DLD1 (cell line): ENCODE measurements around the gene PEPD.

Experiments
- in situ Hi-C: cut with HindIII; loops from 2 replicates; pipeline ENCODE4 v1.10.0; 2017; ENCODE audit warnings: low sequenced_read_pairs

Gene PEPD

DNA sequence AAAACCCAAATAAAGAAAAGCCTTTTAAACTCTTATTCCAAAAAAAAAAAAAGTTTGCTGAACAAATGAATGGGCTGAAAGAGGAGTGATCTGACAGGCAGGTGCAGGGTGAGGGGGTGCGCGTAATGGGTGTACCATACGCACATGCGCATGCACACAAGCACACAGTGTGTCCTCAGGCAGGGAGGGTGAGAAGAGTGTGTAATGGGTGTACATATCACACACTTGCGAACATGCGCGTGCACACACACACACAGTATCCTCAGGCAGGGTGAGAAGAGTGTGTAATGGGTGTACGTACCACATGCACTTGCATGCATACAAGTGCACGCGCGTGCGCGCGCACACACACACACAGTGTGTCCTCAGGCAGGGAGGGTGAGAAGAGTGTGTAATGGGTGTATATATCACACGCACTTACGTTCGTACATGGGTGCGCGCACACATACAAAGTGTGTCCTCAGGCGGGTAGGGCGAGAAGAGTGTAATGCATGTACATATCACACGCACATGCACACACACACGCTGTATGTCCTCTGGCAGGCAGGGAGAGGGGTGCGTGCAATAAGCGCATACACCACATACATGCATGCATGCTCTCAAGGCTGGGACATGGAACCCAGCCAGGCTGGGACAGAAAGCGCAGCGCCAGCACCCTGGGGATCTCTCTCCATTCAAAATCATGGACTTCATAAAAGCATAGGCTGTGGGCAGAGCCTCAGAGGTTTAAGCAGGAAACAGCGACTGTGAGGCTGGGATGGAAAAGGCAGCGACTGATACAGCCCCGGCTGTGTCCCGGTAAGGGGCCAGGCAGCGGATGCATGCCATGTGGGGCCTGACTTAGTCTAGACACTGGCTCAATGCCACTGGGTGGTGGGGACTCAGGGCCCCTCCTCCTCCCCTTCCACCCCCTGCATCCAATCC lies 77.7 kb downstream of the PEPD start:
- in situ Hi-C loops = no loop called here

DNA sequence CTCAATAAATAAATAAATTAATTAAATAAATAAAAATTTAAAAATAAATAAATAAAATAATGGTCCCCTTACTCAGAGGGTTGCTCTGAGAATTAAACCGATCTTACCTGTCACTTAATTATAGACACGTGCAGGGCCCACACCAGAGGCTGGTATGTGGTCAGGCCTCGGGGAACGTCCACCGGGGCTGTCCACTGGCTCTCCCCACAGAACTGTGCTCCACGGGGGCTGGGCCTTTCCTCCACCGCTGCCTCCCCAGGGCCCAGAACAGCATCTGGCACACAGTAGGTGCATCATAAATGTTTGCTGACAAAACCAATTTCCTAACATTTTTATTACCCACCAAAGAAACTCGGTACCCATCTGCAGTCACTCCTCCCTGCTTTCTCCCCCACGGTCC lies 78.9 kb downstream of the PEPD start:
- in situ Hi-C loops = no loop called here

DNA sequence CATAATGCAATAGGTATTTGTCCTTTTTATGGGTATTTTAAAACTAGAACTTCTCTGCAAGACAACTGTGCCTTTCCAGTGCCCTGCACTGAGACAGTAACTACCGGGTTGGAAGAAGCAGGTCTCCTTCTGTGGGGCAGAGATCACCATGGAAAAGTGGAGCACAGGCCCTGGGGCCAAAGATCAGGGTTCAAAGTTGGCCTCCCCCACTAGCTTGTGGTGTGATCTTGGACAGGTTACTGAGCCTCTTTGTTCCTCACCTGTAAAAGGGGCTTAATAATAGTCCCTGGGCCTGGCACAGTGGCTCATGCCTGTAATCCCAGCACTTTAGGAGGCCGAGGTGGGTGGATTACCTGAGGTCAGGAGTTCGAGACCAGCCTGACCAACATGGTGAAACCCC lies 79.8 kb downstream of the PEPD start:
- in situ Hi-C loops = no loop called here

DNA sequence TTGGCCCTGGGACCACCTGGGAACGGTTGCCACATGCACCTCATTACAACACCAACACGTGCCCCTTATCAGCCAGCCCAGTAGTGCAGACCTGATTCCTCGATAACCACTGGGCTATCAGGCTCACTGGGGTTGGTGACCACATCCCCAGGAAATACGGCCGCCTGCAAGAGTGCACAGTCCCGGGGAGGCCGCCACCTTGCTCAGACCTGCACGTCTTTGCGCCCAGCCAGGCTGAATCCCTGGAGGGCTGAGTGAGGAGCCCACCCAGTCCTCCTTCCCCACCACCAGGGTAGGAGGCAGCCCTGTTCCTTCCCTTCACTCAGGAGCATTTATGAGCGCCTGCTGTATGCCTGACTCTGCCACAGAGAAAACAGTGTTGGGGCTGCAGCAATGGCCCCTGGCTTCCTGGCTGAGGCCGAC lies 80.3 kb downstream of the PEPD start:
- in situ Hi-C loops = no loop called here

DNA sequence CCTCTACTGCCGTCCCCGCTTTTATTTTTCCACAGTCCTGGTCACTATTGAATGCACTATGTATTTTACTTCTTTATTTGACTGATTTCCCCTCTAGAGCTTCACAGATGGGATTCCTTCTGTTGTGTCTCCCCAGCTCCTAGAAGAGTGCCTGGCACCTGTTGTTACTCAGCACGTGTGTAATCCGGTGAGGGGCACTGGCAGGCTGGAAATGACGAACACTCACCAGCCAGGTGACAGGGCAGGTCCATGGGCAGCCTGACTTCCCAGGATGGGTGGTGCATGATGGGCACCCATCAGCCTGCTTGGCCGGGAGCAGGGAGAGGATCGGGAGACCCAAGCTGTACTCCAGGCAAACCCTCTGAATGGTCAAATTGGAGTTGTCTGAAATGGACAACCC lies 80.9 kb downstream of the PEPD start:
- in situ Hi-C loops = no loop called here

DNA sequence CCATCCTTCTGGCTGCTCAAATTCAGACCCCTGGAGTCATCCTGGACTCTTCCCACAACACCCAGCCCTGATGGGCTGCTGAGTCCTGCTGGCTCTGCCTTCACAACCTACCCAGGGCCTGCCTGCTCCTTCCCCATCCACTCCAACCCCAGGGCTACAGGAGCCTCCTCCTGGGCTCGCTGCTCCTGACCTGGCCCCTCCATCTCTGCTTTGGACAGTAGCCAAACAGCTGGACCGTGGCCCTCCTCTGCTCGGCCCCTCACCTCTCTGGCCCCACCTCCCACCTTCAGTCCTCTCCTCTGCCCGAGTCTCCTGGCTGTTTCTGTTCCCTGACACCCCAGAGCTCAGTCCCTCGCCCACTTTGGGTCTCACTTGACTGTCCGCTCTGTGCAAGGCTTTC lies 81.3 kb downstream of the PEPD start:
- in situ Hi-C loops = no loop called here

DNA sequence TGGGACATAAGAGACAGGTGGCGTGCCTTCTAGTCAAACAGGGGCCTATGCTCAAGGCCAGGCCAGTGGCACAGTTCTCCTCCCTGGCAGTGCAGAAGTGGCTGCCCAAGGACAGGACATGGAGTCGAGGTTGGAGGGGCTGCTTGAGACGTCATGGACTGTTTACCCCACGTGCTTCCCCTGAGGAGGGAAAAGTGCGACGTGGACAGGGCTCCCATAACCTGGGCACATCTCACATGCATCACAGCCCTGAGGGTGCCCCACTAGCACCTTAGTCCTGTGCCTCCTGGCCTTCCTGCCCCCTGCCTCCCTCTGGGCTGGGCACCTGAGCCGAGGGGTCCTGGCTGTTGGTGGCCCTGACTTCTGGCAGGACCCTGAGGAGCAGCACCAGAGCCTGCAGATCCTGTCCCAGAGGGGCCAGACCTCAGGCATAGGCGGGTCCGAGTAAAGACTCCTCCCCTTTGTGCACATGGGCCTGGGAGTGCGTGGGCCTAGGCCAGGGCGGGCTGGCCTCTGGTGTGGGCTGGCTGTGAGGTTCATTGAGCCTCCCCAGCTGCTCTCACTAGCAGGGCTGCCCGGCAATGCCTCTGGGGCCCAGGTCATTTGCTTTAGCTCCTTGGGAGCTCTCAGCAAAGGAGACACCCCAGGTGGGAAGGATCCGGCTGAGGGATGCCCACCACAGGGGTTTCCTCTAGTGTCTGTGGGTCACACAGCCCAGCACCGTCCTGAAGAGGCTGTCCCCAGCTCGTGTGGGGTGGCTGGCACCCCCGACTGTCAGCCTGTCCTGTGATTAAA lies 82.4 kb downstream of the PEPD start:
- in situ Hi-C loops = no loop called here

DNA sequence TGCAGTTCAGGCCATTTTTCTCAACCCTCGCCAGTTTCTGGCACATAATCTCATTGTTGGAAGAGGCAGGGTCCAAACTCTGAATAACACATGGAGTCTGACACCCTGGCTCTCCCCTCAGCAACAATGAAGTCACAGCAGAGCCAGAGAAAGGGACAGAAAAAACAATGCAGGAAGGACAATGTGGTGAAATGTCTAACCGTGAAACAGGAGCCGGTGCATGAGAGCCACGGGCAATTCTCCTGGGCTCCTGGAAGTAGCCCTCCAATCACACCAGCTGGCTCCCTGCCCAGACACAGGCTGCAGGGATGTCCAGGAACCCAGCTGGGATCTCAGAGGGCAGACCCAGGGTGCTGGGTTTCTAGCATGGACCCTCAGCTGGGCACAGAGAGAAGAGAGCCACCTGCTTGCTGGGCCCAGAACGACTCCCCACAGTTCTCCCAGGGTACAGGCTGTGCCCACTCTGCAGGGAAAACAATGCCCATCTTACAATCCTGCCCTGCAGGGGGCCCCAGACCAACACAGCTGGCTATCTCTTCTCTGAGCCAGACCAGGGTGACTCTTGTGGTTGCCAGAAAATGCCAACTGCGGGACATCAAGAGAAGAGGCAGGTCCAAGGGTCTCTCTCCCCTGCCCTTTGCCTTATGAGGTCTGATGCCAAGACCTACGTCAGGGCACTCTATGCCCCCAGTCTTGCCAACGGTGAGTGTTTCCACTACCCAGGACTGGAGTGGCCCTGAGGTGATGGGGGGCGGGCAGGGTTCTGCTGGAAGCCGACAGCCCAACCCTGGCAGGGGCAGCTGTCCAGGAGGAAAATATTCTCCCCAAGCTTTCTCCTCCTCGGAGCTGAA lies 83.5 kb downstream of the PEPD start:
- in situ Hi-C loops = no loop called here

DNA sequence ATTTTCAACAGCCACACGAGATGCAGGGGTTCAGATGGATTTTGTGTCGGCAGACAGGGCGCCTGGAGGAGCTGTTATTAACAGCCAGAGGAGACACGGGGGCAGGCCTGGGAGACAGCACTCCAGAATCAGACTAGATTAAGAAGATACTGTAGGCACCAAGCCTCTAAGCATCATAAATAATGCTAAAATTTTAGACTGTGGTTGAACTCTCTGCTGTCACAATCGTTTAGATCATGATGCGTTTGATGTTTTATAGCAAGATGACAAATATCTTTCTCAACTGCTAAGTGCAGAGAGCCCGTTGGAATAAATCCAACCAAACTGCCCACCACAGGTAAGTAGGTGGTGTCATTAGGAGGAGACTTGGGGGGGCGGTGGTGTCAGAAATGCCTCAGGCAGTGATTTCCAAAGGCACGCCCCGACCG lies 84.2 kb downstream of the PEPD start:
- in situ Hi-C loops = no loop called here

DNA sequence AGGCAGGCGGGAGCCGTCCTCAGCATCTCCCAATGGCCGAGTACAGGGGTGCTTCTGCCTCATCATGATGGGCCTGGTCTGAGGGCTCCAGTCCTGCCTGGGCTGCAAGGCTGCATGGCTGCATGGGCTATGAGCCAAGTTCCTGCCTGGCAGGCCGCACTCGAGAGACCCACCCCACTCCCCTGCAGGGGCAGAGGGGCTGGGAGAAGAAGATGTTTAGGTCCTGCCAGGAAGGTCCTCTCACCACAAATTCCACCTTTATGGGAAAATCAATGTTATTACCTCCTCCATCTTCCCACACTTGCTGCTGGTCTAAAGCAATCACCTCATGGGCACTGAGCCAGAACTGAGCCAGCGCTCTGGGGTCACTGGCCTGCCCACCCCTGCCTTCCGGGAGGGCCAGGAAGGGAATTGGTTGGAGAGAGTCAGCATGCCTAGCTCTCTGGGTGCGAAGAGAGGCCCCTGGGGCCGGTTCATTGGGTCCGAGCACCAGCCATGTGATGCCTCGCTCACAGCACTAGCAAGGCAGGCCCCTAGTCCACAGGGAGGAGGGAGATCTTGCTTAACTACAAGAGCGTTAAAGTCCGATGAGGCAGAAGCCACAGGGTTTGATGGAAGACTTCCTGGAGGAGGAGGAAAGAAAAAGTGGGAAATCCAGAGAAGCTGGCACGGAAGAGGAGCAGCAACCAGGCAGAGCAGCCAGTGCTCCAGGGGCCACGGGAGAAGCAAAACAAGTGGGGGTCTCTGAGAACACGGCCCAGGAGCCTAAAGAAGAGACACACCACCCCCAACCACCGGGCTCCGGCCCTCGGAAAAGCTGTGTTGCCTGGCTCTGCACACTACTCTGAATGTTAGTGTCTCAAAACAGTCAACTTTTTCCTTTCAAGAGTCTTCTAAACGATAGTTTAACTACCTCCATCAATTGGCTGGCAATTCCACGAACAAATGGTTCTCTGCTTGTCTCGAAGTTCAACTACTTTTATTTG lies 84.9 kb downstream of the PEPD start:
- in situ Hi-C loops = no loop called here

DNA sequence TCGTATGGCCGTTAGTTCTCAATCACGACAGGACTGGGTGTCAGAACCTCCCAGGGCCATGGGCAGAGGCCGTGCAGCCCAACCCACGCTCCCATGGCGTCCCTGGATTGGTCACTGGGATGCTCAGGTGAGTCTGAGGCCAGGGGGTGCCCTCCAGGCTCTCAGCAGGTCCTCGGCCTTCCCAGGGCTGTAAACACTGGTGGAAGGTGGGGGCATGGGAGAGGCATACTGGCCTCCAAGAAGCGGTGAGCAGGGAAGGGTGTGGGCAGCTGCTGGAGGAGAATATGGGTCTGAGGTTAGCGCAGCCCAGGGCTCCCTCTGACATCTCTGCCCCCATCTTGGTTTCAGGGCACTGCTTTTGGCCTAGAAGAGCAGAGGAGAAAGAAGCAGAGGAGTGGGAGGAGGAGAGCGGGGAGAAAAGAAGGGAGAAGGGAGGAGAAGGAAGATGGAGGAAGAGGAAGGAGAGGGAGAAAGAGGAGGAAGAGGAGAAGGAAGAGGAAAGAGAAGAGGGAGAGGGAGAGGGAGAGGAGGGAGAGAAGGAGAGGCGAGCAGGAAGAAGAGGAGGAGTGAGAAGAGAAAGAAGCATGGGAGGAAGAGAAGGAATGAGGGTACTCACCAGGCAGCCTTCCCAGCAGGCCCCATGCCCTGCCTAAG lies 85.8 kb downstream of the PEPD start:
- in situ Hi-C loops = no loop called here

DNA sequence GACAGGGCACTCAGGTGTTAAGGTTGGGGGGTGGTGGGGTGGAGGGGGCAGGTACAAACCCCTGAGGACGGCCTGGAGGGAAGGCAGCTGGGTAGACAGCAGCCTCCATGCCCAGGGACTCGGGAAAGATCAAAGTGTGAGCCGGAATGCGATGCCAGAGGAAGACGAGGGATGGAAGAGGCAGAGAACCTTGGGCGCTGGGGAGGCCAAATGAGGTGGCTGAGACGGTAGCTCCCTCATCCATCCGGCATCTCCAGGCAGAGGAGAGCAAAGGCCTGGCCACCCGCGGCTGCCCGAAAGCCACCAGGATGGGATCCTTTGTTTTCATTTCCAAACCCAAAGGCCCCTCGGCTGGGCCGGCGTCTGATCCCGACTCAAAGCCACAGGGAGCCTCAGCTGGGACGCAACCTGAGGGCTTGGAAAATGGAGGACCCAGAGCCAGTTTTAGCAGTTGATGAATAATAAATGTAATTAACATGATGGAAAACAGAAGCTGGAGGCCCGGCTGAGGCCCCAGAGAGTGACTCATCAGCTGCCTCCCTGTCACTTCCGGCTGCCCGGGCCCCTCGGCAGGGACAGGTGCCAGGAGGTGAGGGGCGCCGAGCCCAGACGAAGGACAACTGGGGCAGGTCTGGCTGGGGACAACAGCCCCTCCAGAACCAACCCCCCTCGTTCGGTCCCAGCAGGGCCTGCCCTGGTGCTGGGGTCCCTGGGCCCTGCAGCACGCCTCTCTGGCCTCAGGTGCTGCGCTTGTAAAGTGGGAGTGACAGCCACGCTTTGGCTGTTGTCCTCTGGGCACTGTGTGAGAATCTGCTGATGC lies 86.5 kb downstream of the PEPD start:
- in situ Hi-C loops = no loop called here

DNA sequence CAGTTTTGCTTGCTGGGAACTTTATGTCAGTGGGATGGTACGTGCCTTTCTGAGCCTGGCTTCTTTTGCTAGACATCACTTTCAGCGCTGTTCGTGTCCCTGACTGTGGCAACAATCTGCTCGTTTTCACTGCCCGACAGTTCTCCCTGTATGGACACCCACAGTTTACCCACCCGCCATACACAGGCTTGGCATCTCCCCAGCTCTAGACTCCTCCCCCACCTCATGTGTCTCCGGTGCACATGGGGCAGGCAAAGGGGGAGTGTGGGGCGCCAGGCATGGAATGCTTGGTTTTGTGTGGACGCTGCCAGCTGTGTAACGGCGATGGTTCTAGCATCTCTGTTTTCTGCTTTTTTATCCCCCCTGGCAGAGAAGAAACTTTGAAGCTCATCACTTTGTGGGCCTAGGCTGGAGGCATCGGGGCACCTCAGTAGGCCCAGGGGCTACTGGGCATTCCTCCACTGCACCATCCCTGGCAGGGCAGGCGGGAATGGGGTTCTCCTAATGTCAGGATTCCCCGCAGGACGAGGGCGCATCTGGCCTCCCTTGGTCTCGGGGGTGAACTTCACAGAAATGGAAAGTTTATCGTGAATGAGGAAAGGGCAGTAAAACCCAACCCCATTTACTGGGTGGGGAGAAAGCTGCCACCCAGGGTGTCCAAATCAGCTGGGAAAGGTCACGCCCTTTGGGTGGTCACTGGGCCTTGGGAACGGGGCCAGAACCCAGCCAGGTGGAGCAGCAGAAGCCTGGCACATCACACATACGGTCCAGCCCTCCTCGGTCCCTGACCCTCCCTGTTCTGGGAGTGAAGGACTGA lies 87.3 kb downstream of the PEPD start:
- in situ Hi-C loops = no loop called here

DNA sequence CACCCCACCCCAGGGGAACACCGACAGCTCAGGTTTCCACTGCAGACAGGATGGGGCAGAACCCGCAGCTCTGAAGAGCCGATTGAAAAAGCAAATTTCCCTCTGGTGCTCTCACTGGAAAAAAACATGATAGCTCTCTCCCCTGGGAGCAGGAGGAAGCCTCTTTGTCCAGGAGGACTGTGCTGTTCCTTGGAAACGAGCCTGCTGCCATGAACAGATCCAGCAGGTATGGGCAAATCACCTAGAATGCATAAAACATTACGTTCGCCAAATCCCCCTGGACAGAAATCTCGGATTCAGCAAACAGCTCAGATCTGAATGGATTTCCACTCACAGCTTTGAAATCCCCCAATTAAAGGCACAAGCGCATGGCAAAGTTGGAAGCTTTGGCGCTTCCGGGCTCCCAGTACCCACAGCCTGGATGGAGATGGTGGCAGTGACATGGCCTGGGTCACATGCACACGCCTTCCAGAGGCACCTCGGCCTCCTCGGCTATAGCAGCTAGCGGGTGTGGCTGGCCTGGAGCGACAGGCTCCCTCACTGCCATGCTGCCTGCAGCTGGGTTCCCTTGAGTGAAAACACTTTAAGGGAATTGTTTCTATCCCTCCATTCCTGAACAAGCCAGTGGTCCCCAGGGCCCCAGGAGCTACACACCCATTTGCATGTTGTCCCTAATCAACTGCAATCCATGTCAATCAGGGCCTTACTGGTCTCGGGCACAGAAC lies 89.0 kb downstream of the PEPD start:
- in situ Hi-C loops = no loop called here

DNA sequence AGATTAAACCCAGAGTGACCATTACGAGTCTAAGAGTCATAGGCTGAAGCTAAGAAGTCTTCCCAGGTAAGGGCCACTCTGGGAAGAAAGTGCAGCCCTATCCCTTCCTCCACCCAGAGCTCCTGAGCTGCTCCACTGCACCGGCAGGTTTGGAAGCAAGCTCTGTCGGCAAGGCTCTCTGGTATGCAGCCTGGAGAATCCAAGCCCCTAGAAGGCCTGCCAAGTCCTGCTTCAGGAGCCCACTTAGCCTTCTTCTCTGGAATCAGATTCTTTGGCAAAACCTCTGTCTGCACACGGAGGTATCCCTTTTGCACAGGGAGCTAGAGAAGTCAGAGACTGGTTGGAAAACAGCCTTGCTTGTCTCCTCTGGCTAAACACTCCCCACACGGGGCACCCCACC lies 89.6 kb downstream of the PEPD start:
- in situ Hi-C loops = no loop called here

DNA sequence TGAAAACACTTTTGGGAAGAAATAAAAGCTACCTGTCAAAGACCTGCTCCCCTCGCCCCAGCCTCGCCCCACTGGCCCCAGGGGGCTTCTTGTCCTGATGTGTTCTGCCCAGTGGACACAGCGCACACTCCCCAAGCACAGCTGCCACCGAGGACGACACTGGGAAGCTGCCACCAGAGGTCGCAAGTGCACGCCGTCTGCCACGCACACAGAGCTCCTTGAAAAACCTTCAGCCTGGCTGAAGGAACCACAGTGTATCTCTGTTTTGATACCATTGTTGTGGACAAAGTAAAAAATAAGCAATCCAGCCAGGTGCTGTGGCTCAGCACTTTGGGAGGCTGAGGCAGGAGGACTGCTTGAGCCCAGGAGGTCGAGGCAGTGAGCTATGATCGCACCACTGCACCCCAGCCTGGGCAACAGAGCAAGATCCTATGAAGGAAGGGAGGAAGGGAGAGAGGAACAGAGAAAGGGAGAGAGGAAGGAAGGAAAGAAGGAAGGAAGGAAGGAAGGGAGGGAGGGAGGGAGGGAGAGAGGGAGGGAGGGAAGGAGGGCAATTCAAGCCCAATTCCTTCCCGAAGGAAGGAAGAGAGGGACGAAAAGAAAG lies 90.8 kb downstream of the PEPD start:
- in situ Hi-C loops = no loop called here
